SK-N-MC (cell line): ENCODE data around the gene C9orf78.

Experiments
- EZH2 ChIP-seq: fragments of 200-600 bp; sonication (generic); IDR thresholded peaks from one replicate; pipeline ENCODE4 v1.6.1; 2017; ENCODE audit warnings: antibody characterized with exemption
- POLR2AphosphoS5 ChIP-seq: IDR thresholded peaks from 2 replicates; pipeline ENCODE4 v1.6.1; 2012; ENCODE audit warnings: mild to moderate bottlenecking, low read depth, low read length, borderline replicate concordance

GRCh38 chr9:129826759-129827158, 8.3 kb downstream of the C9orf78 start:
- TF ChIP-seq POLR2AphosphoS5 (no peak), EZH2 (no peak)
